ENCODE results near the gene ZNF830.
"Not testable (repeated sequence)": the region's sequence is repeated elsewhere in the genome, so short reads cannot be mapped to it uniquely, and the experiment has no call there.

The ZNF830 gene, protein sequence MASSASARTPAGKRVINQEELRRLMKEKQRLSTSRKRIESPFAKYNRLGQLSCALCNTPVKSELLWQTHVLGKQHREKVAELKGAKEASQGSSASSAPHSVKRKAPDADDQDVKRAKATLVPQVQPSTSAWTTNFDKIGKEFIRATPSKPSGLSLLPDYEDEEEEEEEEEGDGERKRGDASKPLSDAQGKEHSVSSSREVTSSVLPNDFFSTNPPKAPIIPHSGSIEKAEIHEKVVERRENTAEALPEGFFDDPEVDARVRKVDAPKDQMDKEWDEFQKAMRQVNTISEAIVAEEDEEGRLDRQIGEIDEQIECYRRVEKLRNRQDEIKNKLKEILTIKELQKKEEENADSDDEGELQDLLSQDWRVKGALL

GRCh38 chr17:34961093-34961911 lies at the start of gene ZNF830, which contains the start of gene CCT6B:
TSS of gene ZNF830 (plus strand) at chr17:34961540. CDS start at chr17:34961567, 27 bp downstream.
TSS of gene CCT6B (minus strand) at chr17:34961460. CDS start at chr17:34961393, 67 bp downstream.
- peak; percentile 83 for DNase-seq

DNA sequence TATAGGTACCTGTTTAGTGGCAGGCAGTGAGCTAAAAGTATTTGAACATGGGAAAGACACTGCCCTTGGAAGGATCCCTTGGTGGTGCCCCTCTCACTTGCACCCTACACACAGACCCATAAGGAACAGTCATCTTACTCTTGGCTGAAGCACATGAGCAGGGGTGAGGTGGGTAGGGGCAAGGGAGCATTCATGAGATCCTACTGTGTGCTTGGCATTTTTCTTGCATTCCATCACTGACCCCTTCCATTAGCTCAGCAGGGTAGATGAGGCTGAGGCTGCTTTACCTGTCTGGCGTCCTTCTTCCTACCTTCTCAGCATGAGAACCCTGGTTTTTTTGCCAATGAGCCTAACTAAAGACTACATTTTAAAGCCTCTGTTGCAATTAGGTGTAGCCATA lies 48.3 kb upstream of the ZNF830 start:
- no peak for DNase-seq

- no peak for DNase-seq
Observed at GRCh38 chr17:34916120-34916519, 45.2 kb upstream of the ZNF830 start.

DNA sequence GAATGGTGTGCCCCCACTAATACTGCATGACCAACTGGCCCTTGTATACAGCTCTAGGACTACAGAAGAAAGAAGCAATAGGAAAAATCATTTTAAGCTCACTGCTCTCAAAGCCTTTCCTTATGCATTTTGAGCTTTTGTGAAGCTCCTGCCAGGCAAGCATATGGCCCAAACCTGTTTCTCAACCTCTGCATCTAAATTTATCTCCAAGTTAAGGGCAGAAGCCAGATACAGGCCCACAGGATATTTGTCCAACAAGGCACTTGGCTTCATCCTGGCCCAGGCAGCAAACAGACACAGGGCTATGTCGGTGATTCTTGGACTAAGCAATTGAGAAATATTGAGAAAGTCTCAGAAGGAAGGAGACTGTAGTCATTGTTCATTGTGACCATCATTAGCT lies 44.0 kb upstream of the ZNF830 start:
- no peak for DNase-seq

DNA sequence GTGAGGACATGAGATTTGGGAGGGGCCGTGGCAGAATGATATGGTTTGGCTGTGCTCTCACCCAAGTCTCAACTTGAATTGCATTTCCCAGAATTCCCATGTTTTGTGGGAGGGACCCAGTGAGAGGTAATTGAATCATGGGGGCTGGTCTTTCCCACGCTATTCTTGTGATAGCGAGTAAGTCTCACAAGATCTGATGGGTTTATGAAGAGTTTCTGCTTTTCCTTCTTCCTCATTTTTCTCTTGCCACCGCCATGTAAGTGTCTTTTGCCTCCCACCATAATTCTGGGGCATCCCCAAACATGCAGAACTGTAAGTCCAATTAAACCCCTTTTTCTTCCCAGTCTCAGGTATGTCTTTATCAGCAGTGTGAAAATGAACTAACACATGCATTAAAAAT lies 40.7 kb upstream of the ZNF830 start:
- DNase-seq: no peak

DNA sequence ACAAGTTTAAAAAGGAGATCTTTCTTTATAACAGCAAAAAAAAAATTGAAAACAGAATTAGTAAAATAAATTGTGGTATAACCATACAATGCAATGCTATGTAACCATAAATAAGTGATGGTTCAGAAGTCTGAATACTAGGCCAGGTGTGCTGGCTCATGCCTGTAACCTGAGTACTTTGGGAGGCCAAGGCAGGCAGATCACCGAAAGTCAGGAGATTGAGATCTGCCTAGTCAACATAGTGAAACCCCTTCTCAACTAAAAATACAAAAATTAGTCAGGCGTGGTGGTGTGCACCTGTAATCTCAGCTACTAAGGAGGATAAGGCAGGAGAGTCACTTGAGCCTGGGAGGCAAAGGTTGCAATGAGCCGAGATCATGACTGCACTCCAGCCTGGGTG lies 34.7 kb upstream of the ZNF830 start:
- DNase-seq: no peak

DNA sequence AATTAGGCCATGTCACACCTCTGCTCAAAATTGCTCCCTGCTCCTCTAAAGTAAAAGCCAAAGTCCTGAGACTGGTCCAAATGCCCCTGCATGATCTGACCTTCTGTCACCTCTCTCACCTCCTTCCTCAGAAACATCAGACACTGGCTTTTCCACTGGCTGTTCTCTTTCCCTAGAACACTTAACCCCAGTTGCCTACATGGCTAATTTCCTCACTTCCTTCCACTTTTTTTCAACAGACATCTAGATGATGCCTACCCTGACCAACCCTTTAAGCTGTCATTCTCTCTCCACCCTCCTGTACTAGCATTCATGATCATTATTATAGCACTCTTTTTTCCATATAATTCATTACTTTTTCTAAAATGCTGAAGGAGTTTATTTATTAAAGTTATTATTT lies 31.1 kb upstream of the ZNF830 start:
- no peak for DNase-seq

DNA sequence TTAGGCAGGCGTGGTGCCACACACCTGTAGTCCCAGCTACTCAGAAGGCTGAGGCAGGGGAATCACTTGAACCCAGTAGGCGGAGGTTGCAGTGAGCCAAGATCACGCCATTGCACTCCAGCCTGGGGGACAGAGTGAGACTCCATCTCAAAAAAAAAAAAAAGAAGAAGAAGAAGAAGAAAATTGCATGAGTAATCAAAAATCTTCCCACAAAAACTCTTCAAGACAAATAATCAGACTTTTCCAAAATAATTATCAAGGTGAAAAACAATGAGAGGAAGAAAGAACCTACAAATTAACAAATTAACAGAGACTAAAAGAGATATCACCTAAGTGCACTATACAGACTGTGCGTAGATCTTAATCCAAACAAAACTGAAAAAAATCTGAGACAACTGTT lies 10.6 kb upstream of the ZNF830 start:
- DNase-seq: not testable (repeated sequence)

- DNase-seq: no peak
Observed at GRCh38 chr17:34958438-34958837, 2.9 kb upstream of the ZNF830 start.

- DNase-seq: no peak
Observed at GRCh38 chr17:34974179-34974578, 12.8 kb downstream of the ZNF830 start.

GRCh38 chr17:34974794-34975785 lies 13.8 kb downstream of the ZNF830 start:
- DNase-seq: no peak

- DNase-seq: no peak
Observed at GRCh38 chr17:34979153-34979552, 17.8 kb downstream of the ZNF830 start.

DNA sequence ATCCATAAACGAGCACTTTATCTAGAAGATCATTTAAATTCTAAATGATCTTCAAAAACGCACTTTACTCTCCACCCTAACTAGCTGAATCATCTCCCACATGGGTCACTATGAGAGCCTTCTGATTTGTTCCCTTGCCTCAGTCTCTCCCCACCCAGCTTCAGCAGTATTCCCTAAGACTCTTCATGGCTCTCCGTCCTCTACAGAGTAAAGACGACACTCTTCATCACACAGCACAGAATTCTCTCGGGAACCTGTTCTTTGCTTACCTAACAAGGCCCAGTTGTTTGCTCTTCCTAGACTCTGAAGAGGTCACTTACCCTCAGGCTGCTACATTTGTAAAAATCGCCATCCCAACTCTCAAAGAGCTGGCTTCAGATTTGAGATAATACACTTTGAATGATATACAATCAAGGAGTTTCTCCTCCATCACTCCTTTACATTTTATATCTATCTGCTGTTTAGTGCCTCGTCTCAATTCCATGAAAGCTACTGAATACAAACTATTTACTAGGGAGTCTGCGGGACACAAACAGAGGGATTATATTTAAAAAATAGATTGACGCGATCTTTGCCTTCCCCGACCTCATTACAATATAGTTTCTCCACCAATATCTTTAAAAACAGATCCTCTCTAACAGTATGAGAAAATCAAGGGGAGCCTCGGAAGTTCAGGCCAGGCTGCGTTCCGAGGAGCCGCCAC lies 18.5 kb downstream of the ZNF830 start:
- DNase-seq: no peak

- DNase-seq: peak; percentile 87
Observed at GRCh38 chr17:34980353-34980680, 19.0 kb downstream of the ZNF830 start, which contains the start of gene LIG3. TSS of gene LIG3 (plus strand) at chr17:34980512. CDS start at chr17:34983006, 2,494 bp downstream.

GRCh38 chr17:34980681-34981537 lies 19.6 kb downstream of the ZNF830 start:
- DNase-seq: peak; percentile 68

DNA sequence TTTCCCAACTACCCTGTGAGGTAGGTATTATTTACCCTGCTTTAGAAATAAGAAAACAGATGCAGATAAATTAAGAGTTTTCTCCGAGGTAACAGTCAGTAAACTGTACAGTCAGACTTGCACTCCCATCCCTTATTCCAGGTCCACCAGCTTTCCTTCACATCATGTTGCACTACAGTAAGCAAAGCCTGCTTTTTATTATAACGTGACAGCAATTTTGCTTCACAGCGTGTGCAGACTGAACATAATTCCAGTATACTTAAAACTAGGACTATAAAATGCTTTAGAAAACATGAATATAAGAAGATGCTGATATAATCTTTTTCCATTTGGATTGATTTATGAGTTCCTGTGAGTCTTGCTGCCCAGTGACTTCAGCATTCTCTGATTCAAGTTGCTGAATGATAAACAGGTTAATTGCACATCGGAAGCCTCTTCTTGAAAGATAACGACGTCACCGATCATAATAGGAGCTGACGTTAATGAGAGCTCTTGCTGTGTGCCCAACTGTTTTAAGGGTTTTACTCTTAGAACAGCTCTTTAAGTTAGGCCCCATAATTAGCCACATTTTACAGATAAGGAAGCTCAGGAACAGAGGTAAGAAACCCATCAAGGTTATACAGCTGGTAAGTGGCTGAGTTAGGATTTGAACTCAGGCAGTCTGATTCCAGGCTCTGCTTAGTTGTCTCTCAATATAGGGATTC lies 20.4 kb downstream of the ZNF830 start:
- peak; percentile 45 for DNase-seq

- DNase-seq: no peak
Observed at GRCh38 chr17:34987232-34987631, 25.9 kb downstream of the ZNF830 start.

- no peak for DNase-seq
Observed at GRCh38 chr17:34988644-34989043, 27.3 kb downstream of the ZNF830 start.

- DNase-seq: no peak
Observed at GRCh38 chr17:34989473-34989872, 28.1 kb downstream of the ZNF830 start.

DNA sequence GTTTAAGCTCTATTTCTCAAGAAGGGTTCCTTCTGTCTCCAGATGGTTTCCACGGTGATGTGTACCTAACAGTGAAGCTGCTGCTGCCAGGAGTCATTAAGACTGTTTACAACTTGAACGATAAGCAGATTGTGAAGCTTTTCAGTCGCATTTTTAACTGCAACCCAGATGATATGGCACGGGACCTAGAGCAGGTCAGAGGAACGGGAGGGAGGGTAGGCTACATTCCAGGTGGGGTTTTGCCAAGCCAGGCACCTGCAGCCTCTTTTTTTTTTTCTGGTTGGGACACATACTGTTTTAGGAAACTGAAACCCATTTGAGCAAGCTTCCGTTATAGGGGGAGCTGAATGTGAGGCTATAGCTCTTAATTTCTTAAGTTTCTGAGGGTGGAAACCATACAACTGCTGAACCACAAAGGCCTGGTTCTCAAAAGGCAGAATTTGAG lies 29.6 kb downstream of the ZNF830 start:
- no peak for DNase-seq

Data from COR-L47 (cell line).